Suppressor macrophage (primary cell): ENCODE measurements around the gene AP3B1.

Experiments
- DNase-seq, 4 experiments: peaks; one replicate each; pipeline ENCODE4 v3.0.0-alpha.2; 2020 to 2022

AP3B1 gene

DNA sequence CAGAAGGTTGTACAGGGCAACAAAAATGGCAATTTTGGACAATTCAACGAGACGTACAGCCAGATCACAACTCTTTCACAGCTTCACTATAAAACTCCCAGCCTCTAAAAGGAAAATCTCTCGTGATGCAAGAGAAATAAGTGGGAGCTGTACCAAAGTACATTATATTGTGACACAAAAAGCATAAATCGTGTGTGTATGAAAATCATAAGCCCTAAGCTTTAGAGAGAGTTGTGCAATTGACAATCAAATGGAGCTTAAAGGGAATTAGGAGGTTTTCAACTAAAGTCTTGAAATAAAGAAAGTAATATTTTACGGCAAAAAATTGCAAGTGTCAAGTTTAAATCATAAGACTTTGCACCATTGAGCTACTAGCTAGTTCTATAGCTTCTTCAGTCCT is 323.6 kb downstream of the AP3B1 start:
- DNase-seq = no peak

- DNase-seq = no peak
Measured at GRCh38 chr5:77963795-77964194, 330.7 kb downstream of the AP3B1 start.

DNA sequence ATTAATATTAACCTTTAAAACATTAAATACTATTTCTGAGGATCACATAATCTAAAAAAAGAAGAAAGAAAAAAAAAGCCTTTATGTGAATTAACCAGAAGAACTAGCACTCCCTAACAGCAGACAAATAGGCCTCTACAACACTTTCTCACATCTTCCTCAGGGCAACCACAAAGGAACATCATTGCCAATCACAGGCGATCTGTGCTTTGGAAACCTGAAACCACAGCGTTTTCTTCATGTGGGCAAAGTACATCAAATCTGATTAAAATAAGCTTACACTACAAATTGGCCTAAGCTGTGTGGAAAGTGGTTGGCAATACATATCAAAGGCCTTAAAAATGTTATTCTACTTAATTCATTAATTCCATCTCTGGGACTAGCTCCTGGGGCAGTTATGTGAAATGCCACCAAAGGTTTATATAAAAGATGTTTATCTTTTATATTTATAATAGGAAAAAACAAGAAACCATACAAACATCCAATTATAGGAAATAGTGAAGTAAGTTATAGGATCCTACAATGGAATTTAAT is 333.6 kb downstream of the AP3B1 start:
- no peak for DNase-seq

DNA sequence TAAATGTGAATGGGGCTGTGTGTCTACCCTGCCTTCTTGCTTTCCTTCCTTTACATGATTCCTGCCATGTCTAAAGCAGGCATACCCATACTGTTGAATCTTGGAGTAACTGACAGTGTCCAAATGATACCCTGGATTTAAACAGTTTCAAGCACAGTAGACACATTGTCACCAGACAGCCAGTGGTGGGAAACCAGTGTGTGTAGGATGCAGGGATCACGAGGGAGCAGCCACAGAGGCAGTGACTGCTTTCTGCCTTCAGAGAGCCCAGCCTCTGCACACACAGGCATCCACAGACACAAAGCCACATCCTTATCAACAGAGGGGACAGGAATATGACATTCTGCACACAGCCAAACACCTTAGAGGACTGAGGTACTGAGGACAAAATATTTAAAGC is 334.2 kb downstream of the AP3B1 start:
- peak; percentile 15 to 60 (median 44) for DNase-seq

DNA sequence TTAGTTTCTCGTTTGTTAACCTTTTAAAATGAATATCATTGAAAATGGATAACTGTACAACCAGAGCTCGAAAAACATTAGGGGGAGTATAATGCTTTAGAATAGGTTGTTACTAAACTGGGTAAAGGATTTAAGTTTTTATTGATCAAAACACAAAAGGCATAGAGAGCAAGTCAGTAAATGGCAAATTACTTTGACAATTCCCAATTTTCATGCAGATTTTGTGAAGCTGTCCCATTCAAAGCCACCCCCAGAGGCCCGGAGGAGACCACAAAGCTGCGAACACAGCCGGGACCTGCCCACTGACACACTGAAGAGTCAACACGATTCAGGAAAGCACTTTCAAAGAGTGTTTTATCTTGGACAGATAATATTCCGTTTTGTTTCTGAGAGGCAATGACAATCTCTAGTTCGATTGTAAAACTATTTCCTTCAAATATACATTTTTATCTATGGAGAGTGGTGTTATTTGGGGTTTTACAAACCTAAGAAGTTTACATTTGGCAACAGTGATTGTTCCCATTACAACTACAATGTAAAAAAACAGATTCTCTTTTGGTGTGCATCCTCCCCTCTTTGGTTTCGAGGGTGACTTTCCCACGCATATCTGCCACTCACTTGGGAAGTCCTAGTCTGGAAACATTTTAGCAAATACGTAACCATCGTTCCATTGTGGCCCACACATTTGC is 335.7 kb downstream of the AP3B1 start:
- DNase-seq = peak in 1 of 4 experiments; percentile 8

DNA sequence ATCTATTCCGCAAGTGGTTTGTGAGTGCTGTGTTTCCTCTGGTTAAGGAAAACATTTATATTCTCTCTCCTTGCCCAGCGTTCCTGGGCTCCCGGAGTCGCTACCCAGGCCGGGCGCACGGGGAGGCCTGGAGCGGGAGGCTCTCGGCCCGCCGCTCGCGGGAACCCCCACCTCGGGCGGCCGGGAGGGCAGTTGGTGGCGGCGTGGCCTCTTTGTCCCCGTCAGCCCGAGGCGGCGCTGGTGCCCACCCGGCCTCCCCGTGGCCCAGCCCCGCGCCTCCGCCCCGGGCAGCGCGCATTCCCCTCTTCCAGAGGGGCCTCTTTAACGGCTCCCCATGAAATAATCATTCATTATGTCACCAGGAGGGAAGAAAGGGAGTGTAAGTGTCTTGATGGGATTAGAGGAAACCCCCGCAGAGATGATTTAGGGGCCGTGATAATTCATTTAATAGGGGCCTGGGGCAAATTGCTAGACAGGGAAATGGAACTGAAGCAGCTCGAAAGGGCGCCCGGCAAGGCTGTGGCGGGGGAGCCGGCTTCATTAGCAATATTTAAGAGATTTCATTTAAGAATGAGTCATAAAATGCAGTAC is 336.5 kb downstream of the AP3B1 start:
- peak in 1 of 4 experiments; percentile 9 for DNase-seq

DNA sequence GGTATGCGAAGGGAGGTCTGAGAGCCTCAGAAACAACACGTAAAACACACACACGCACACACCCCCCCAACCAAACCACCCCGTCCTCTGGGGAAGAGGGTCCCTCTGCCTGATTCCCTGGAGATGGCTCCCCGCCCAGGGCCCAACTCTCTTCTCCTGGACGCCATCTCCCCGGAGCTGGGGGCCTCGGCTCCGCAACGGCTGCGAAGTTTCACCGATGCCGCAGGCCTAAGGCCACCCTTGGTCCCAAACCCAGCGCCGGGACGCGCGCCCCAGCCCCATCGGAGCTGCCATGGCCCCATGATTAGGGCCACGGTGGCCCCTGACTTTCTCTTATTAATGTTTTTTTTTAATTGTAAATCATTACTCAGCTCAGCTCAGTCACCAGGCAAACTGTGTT is 337.0 kb downstream of the AP3B1 start:
- DNase-seq = no peak

DNA sequence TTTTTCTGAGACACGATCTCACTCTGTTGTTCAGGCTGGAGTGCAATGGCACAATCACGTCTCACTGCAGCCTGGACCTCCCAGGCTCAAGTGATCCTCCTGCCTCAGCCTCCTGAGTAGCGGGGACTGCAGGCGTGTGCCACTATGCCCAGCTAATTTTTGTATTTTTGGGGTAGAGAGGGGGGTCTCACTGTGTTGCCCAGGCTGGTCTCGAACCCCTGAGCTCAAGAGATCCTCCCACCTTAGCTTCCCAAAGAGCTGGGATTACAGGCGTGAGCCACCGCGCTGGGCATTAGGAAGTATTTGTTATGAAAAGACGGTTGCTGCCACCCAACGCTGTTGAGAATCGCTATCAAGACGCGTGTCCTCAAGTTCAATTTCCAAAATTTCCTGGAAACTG is 337.4 kb downstream of the AP3B1 start:
- no peak for DNase-seq

DNA sequence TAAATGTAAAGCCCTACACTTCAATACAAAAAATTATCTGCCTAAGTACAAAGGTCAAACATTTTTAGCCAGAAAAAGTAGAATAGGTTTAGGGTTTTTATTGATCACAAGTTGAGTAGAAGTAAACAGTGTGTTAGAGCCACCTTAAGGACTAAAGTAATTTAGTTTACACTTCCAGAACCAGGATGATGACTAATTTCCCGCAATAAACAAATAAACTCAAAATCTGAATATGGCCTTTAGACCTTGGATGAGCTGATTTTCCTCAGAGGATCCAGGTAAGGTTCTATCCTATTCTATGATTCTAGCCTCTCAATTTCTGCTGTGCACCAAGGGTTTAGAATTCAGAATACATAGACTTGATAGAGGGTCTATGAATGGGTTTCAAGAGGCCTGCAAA is 338.9 kb downstream of the AP3B1 start:
- no peak for DNase-seq

DNA sequence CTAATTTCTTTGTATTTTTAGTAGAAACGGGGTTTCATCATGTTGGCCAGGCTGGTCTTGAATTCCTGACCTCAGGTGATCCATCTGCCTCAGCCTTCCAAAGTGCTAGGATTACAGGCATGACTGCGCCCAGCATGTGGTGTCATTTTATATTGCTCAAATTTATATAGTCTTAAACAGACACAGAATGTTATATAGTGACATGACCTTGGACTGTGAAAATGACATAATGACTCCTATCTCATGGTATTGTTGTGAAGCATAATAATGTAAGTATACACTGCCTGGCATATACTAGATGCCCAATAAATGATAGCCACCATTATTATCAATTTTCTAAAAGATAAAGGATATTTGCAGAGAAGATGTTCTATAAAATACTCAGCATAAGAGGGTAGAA is 341.1 kb downstream of the AP3B1 start:
- no peak for DNase-seq

DNA sequence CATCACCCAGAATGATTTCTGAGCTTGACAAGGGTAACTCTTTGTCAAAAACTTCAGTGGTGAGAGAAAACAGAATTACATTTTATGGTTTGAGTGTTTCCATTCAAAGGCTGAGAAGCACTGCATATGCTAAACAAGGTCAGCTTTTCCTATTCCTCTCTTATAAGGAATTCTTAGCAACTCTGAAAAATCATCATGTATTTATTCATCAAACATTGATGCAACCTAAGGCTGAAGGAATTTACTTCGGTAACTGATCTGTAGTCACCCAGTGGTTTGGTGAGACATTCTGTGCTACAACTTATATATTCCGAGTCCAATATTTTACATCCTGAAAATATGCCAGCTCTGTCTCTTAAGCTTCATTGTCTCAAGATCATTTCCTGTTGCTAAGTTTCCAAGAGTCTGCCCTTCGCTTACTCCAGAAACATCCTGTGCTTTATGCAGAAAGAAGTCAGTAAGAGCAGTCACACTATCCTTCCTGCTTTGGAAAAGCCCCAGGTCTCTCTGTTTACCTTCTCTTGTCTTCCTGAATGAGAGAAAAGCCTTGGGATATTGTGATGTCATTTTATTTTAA is 341.8 kb downstream of the AP3B1 start:
- no peak for DNase-seq
